GM19043 (cell line): Measurements from ENCODE around the gene SPTB.

Experiments used
- ATAC-seq: cut with Tn5 transposase; IDR thresholded peaks from one replicate; pipeline ENCODE4 v1.9.1; 2021; ENCODE audit warnings: low read depth; ENCODE audit not compliant: unreplicated experiment

Gene SPTB

DNA sequence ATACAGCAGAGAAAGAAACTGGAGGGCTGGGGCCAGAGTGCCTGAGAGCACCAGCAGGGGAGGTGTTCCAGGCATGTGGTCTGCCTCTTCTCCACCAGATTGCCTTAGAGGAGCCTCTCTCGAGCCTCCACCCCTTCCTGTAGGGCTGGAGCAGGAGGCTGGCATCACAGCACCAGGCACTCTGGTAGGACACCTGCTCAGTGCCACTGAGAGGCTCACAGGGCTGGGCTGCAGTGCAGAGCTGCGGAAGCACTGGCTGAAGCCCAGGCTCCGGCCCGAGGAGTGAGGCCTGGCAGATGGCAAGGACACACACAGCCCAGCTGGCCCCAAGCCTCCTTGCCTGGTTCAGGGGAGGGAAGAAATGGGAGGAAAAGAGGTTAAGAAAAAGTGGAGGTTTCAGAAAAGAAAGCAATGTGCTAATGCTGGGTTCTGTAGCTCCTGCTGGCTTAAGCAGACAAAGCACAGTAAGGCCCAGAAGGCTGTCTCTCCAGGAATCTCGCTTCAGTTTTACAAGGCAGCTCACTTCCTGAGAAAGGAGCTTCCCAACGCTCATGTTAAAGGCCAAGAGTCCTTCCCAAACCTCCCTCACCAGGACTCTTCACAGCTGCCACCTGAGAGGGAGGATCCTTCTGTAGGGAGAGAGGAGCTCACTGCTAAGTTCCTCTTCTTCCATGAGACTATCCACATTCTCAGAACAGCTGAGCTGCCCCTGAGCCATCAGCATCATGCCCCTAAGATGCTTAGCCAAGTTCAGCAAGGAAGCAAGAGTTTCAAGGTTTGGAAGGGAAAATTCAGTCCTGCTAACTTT is 23.8 kb downstream of the SPTB start:
- no peak for ATAC-seq

DNA sequence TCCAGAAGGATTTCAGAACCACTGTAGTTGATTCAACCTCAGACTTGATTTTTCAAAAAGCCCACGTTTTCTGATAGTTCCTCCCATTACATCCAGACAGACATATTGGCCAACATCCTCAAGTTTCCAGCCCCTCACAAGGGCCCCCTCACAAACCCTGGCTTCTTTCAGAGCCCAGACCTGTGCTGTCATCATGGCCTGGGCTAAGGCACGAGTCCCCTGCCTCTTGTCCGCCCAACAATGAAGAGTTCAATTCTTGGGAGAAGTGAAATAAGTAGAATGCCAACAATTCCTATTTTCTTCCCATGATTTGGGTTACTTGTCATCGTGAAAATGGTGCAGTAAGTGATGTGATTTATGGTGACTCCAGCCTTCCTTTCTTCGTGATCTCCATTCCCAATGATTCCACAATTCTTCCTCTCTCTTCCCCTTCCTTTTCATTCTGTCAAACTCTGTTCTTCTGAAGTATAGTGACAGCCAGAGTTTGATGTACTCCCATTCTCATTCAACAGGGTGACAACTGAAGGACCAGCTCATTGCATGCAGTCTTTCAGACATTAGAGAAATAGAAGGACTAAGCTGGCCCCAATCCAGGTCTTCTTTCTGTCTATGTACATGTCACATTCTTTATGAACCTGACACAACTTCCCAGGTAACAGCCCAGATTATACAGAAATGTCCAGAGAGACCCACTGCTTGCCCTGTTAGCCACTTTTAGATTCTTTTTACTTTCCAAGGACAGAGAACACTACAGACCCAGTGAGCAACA is 29.2 kb downstream of the SPTB start:
- no peak for ATAC-seq

DNA sequence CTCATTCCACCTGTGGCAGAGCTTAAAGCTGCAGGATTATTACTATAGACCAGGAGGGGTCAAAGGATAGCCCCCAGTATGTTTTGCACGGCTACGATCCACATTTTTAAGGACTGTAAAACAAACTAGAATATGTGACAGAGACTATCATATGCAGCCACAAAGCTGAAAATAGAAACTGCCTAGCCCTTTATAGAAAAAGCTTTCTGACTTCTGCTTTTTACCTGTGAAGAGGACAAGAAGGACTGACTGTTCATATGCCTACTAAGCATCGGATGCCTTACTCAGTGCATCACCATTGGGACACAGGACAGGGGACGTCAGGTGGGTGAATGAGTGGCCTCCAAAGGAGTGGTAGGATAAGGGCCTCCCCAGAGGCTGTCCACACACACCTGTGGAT is 29.8 kb downstream of the SPTB start:
- no peak for ATAC-seq

DNA sequence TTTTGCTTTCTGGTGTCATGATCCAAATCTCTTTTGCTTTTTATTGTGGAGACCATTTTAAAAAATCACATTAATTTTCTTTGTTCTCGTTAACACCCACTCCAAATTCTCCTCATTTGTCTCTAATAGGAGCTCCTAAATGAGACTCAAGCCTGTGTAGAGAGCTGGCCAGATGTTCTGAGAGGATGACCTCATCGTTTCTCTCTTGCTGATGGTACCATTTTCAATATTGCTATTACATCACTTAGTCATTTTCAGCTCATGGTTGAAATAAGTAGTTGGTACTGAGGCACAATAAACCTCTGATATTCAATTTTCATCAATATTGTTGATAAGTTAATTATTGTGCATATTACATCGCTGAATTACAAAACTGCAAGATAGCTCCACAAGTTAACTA is 31.5 kb downstream of the SPTB start:
- ATAC-seq, result no peak

DNA sequence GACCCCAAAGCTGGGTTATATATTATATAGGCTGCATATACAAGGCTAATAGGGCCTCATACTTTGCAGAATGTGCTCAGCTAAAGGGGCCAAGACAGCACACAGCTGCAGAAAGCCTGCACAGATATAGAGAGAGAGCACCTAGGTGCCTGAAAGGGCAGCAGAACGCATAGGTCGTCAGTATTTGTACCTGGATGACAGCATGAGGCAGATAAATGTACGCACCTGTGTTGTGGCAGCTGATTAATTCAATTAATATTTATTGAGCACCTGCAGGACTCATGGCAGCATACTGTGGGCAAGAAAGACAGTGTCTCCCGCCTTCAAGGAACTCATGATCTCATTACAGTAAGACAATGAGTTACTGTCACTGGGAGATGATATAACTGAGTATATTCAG is 33.4 kb downstream of the SPTB start:
- ATAC-seq, result no peak

DNA sequence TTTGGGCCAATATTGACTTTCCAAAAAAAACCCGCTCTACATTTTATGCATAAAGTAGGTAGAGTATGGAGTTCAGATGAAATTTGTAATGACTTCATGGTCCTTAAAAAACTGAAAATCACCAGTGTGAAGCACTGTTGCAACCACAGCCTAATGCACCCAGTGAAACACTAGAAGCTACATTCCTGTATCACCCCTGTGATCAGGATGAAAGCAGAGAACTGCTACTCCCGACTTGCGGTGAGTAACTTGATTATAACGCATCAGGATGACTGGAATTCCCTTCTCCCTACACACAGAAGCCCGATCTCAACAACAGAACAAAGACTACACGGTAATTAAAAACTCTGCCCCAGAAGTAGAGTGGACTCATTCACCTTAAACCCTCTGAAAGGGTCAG is 33.8 kb downstream of the SPTB start:
- no peak for ATAC-seq

DNA sequence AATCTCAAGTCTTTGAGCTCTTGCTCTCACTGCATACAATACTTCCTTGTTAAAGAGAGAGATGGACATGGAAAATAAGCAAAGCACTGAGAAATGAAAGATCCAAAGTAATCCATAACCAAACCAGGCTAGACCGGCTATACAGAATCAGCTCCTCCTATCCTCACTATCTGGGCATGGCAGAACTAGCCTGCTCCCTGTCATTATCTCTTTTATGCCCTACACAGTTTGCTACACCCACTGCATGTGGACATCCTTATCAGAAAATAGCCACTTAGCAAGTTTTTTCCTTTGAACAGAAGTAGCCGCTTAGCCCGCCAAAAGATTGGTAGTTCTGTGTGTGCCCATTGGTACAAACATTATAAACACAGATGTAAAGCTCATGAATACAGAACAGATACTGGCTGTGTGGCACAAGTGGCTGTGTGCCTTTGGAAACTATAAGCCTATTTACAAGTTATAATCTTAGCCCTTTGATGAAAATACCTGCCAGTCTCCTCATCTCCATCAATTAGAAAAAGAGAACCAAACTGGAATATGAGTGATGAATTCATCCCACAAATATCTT is 34.7 kb downstream of the SPTB start:
- no peak for ATAC-seq

DNA sequence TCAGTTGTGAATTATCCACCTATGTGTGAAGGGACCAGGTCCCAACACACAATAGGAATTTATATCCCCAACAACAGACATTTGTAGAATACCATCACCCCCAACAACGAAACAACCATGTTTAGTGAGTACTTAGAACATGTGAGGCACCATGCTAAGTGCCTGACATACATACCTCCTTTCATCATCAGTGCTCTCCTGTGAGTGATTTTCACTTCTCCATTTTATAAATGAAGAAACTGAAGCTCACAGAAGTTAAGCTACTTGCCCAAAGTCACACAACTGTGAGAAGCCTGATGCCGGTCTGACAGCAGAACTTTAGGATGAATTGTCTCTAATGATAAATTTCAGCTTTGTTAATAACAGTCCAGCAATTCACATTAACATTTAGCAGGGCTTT is 35.4 kb downstream of the SPTB start:
- no peak for ATAC-seq

DNA sequence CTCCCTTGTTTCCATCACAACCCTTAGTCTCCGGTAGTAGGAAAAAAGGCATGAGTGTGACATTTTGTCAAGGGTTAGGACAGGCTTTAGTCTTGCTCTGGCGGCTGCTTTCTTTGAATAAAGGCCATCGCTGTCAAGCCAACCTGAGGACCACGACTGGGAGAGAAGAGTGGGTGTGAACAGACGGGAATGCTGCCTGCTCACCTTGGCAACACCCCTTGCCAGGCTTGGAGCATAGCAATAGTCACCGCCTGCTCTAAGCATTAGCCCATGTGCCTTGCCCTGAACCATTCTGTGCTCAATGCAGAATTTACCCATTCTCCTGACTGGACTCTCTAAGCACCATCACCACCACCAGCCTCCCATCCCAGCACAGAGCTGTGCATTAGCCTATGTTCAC is 36.2 kb downstream of the SPTB start:
- no peak for ATAC-seq

DNA sequence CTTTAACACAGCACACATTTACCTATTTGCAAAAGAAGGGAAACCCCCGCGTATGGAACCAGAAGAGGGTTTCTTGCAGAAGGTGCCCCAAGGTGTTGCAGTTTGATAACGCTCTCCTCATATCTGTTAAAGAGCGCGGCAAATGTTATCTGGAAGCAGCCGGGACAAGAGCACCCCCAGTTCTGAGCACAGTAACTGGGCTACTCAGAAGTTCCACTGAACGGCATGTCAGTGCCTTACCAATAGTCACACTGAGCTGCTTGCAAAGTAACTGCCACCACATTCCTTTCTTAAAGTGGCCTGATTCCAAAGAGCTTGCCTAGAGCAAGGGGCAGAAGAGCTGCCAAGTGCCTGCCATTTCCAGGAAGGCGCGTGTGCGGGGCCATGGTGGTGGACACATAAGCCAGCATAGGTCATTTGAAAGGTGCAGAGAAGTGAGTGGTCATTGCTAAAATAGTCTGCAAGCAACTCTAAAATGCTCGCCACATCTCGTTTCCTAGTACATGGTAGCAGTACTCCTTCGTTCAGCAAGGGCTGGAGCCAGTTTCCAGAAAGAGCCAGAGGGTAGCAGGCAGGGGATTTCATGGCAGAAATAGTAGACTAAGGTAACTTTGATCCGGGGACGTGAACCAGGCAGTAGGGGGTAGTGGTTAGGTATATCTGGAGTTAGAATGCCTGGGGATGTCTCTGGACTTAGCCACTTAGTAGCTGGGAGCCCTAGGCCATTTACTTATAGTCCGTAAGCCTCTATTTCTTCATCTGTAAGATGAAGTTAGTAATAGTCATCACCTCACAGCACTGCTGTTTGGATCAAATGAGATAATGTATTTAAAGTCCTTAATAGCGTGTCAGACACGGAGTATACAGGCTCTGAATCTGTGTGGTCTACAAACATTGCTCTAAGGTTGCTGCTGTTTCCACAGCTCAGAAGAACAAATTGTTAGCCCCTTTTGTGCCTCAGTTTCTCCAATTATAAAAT is 37.6 kb downstream of the SPTB start:
- no peak for ATAC-seq

DNA sequence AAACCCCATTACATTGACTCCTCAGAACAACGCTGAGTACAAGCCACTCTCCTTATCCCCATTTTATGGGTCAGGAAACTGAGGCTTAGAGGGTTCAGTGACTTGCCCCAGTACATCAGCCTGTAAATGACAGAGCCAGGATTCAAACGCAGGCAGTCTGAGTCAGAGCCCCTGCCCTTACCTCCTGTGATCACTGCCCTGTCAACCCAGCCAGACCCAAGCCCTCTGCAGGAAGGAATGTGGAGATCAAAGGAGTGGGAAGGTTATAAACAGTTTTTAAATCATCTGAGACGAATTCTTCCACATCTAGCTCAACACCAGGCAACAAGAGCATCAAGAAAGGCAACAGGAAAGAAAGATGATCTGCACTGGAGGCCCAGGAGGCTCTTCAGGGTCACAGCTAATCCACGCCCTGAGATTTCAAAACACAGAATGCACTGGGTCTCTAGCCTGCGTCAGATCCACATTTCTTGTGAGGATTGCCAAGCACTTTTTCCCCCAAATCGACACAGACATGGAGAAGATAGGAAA is 38.5 kb downstream of the SPTB start:
- ATAC-seq, result no peak

DNA sequence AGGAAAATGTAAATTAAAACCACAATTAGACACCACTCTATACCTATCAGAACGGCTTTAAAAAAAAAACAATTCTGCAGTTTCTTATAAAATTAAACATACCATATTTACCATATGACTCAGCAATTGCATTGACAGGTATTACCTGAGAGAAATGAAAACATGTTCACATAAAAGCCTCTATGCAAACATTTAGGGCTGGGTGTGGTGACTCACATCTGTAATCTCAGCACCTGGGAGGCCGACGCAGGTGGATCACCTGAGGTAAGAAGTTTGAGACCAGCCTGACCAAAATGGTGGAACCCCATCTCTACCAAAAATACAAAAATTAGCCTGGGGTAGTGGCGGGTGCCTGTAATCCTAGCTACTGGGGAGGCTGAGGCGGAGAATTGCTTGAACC is 41.1 kb downstream of the SPTB start:
- no peak for ATAC-seq

DNA sequence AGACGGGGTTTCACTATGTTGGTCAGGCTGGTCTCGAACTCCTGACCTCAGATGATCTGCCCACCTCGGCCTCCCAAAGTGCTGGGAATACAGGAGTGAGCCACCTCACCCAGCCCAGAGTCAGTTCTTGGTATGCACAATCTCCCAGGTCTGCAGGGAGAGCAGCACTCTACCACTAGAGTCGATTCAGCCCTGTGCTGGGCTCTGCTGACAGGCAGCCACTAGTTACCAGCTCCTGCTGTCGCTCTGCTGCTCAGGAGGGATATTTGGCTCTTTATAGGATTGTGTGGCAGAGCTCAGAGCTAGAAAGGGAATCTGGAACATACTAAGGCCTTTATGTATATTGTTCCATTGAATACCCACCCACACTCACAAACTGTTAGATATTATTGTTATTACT is 44.3 kb downstream of the SPTB start:
- no peak for ATAC-seq

DNA sequence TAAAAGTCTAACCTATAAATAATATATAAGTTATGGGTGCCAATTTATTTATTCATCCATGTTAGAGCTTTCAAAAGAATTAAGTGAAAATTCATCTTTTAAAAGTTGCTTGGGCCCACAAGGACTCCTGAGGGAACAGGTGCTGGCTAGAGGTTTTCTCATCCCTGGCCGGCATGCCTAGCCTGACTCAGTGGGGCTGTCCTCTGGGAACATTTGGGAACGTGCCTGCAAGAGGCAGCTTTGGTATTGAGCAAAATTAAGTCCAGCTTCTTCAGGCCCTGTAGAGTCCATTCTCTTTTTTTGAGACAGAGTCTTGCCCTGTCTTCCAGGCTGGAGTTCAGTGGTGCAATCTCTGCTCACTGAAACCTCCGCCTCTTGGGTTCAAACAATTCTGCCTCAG is 44.7 kb downstream of the SPTB start:
- no peak for ATAC-seq

DNA sequence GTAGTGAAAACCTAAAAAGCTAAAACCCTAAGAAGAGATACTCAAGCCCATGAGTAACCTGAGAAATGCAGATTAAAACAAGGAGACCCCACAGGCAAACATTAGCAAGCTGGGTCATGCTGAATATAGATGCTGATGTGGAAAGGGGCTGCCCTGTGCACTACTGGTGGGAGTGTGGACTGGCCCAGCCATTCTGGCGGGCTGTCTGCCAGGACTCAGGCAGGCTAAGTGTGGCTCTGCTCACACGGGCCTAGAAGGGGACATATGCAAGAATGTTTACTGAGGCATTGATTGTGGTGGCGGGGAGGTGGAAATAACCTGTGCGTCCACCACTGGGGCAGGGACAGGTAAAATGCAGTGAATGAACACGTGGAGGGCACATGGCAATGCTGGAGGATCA is 48.3 kb downstream of the SPTB start:
- no peak for ATAC-seq

DNA sequence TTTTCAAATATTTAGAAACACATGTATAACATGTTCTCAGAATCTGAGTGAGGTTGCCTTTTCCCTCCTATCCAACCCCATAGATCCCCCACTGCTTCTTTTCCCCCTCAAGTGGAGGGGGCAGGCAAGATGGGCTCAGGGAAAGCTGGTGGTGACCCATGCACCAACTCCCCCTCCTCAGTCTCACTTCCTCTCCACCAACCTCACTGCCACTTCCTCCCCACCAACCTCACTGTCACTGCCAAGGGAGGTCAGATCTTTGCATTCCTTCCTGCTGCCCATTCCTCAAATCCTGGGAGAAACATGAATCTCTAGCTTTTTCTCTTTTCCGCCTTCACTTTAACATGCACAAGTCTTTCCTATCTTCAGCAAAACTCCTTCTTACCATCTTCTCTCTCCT is 48.7 kb downstream of the SPTB start:
- ATAC-seq, result no peak

DNA sequence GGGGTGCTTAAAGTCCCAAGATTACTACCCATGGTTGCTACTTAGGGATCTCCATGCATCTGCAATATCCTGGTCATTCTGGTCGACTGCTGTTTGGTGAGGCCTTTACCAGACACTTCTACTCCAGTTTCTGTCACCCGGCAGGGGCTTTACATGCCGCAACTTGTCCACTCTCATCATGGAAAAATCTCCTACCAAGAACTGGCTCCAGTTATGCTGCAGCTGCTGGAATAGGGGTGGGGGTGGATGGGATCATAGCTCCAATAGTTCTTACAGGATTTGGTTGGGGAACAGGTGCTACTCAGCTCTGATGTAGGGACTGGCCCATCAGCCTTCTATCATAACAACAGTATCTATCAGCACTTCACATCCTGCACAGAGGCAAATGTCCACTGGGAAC is 51.6 kb downstream of the SPTB start:
- no peak for ATAC-seq

DNA sequence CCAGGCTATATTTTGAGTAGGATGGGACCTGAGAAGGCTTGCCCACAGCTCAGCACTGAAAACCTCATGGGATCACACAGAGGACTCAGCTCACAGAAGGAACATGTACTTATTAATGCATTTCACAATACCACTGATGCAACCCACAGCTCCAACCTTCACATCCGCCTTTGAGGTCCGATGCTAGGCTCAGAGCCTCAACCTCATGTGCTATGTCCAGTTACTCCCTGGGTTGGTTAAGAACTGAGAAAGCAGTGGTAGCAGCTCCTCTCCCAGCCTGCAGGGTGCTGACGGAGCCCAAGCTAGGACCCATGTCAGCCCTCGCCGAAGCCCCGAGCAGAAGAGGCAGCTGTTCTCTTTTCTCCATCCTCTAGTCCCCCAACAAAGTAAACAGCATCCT is 52.9 kb downstream of the SPTB start:
- no peak for ATAC-seq

DNA sequence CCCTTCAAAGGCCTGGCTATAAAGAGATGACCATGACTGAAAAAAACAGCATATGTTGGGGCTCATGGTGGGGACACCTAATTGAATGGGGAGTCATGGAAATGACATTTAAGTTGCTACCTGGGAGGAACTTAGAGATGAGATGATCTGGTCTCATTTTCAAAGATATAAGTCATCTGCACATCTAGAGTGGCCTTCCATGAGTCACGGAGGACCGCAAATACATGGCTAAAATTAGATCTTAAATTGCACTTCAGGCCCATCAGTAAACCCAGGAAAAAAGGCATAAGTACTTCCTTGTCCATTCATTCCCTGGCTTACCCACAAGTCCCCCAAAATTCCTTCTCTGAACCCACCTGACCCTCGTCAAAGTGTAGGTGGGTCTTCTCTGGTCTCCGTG is 53.4 kb downstream of the SPTB start:
- no peak for ATAC-seq

DNA sequence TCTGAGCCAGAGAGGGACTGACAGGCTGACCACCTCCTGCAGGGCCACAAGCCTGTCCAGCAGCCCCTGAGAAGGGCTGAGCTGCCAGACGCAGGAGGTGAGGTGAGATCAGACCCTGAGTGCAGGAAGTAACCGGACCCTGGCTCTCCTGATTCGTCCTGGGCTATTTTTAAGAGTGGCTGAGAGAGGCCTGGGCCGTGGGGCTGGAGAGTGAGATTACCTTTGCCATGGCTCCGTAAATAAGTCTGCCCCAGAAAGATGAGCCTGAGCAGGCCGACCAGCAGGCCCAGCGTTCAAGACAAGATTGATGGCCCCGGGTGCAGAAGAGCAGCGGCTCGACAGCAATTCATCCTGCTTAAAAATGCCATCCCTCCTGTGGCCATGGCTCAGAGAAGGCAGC is 54.2 kb downstream of the SPTB start:
- no peak for ATAC-seq
